ENCODE results near the gene LOXL1.

The LOXL1 gene

DNA sequence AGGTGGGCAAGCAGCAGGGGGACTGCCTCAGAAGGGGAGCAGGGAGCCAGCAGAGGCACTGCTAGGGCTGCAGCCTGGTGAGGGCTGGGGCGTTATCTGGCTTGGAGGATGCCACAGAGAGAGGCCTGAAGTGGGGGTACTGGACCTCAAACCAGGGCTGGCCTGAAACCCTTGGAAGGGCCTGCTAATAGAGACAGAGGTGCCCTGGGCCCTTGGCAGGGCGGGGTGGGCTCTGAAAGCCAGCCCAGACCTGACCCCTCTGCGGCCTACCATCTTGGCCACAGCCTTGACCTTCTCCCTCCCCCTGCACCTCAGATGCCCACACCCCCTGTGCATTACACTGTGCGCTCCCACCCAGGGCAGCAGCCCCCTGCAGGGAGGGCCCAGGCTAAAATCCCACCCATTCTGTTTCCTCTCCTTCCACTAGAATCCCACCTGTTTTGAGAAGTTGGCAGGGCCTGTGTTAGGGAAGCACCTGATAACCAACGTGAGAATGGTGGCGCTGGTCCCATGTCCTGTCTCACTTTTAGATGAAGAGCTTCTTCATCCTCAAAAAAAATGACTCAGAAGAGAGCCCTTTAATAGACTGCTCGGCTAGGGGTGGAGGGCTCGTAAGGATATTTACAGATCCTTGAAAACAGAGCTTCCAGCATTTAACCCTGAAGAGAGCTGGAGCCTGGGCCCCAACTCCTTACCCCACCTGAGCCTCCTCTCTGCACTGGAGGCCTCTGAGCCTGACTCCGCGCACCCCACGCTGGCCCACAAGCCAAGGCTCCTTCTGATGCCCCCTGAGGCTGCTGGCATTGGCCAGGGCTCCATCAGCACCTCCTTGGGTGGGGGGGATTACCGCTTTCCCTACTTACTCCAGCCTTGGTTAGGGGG is 29.8 kb downstream of the LOXL1 start:
- H3K9me3 ChIP-seq (ENCODE audit: insufficient read depth, low read length, severe bottlenecking) = no peaks in the 10 kb centered on the region

GRCh38 chr15:73956743-73957135 is 30.5 kb downstream of the LOXL1 start:
- ATAC-seq (ENCODE audit: insufficient read depth, low read depth) (no peak), DNase-seq (no peak)
- H4K20me1 ChIP-seq (ENCODE audit: insufficient read depth, low read length) = no peaks in the 10 kb centered on the region
- no peak overlapping the region for H3K9ac ChIP-seq (ENCODE audit: low read depth, low read length)
- H3K79me2 ChIP-seq (ENCODE audit: insufficient read depth, low read length) = no peaks in the 10 kb centered on the region
- no peaks in the 10 kb centered on the region for H3K27me3 ChIP-seq (ENCODE audit: insufficient read depth, low read length, poor library complexity)
- no peak overlapping the region for H3K4me2 ChIP-seq (ENCODE audit: insufficient read depth, low read length)
- no peaks in the 10 kb centered on the region for H3K36me3 ChIP-seq (ENCODE audit: insufficient read depth, low read length)
- H3K27ac ChIP-seq (ENCODE audit: low read length) = no peak overlapping the region
- peaks cover 32% of the 10 kb centered on the region for H3K4me1 ChIP-seq (ENCODE audit: insufficient read depth, low read length)
- TF ChIP-seq, protein P1, sequence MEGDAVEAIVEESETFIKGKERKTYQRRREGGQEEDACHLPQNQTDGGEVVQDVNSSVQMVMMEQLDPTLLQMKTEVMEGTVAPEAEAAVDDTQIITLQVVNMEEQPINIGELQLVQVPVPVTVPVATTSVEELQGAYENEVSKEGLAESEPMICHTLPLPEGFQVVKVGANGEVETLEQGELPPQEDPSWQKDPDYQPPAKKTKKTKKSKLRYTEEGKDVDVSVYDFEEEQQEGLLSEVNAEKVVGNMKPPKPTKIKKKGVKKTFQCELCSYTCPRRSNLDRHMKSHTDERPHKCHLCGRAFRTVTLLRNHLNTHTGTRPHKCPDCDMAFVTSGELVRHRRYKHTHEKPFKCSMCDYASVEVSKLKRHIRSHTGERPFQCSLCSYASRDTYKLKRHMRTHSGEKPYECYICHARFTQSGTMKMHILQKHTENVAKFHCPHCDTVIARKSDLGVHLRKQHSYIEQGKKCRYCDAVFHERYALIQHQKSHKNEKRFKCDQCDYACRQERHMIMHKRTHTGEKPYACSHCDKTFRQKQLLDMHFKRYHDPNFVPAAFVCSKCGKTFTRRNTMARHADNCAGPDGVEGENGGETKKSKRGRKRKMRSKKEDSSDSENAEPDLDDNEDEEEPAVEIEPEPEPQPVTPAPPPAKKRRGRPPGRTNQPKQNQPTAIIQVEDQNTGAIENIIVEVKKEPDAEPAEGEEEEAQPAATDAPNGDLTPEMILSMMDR (IDR thresholded peaks at IDR 0.05; ENCODE audit: borderline replicate concordance, extremely low read depth, low read length, poor library complexity, severe bottlenecking) = no peak
- no peak for TF ChIP-seq EZH2 (IDR thresholded peaks at IDR 0.05; ENCODE audit: borderline replicate concordance, low read depth, low read length, severe bottlenecking)
- no peak overlapping the region for H3K4me3 ChIP-seq (ENCODE audit: low read depth in 1 of 2, low read length in 2 of 2)
- H3K9me3 ChIP-seq (ENCODE audit: insufficient read depth, low read length, severe bottlenecking) = no peaks in the 10 kb centered on the region
- H2AFZ ChIP-seq (ENCODE audit: low read depth, low read length) = no peak overlapping the region

More for the DNA sequence above, 29.8 kb downstream of the LOXL1 start:
- no peak for ATAC-seq (ENCODE audit: insufficient read depth, low read depth)
- DNase-seq = no peak
- H3K4me1 ChIP-seq (ENCODE audit: insufficient read depth, low read length) = peaks cover 34% of the 10 kb centered on the region
- no peaks in the 10 kb centered on the region for H4K20me1 ChIP-seq (ENCODE audit: insufficient read depth, low read length)
- no peaks in the 10 kb centered on the region for H3K27me3 ChIP-seq (ENCODE audit: insufficient read depth, low read length, poor library complexity)
- H3K4me3 ChIP-seq (ENCODE audit: low read depth in 1 of 2, low read length in 2 of 2) = no peak overlapping the region
- H2AFZ ChIP-seq (ENCODE audit: low read depth, low read length) = no peak overlapping the region
- H3K79me2 ChIP-seq (ENCODE audit: insufficient read depth, low read length) = no peaks in the 10 kb centered on the region
- no peak overlapping the region for H3K9ac ChIP-seq (ENCODE audit: low read depth, low read length)
- no peak overlapping the region for H3K27ac ChIP-seq (ENCODE audit: low read length)
- H3K36me3 ChIP-seq (ENCODE audit: insufficient read depth, low read length) = no peaks in the 10 kb centered on the region
- TF ChIP-seq, protein P1 (IDR thresholded peaks at IDR 0.05; ENCODE audit: borderline replicate concordance, extremely low read depth, low read length, poor library complexity, severe bottlenecking) = no peak
- no peak for TF ChIP-seq EZH2 (IDR thresholded peaks at IDR 0.05; ENCODE audit: borderline replicate concordance, low read depth, low read length, severe bottlenecking)
- no peak overlapping the region for H3K4me2 ChIP-seq (ENCODE audit: insufficient read depth, low read length)

DNA sequence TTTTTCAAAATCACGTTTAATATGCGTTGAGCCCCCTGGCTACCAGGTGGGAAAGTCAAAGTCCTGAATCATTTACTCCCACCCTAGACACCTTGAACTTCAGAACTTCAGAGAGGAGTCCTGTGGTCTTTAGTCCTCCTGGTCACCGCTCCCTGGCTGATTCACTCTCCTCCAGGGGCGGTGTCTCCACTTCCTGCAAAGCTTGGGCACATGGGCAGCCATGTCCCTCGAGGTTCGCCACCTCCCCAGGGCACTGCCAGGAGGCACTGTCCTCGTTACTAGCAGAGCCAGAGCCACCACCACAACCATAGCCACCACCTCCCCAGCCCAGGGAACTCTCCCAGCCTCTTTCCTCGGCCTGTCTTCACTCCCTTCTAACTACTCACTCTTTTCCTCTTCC is 31.0 kb downstream of the LOXL1 start:
- no peak overlapping the region for H2AFZ ChIP-seq (ENCODE audit: low read depth, low read length)
- H3K79me2 ChIP-seq (ENCODE audit: insufficient read depth, low read length) = no peaks in the 10 kb centered on the region
- no peaks in the 10 kb centered on the region for H3K36me3 ChIP-seq (ENCODE audit: insufficient read depth, low read length)
- ATAC-seq (ENCODE audit: insufficient read depth, low read depth) (no peak), DNase-seq (no peak)
- H3K9me3 ChIP-seq (ENCODE audit: insufficient read depth, low read length, severe bottlenecking) = no peaks in the 10 kb centered on the region
- H4K20me1 ChIP-seq (ENCODE audit: insufficient read depth, low read length) = no peaks in the 10 kb centered on the region
- no peak overlapping the region for H3K4me2 ChIP-seq (ENCODE audit: insufficient read depth, low read length)
- TF ChIP-seq EZH2 (IDR thresholded peaks at IDR 0.05; ENCODE audit: borderline replicate concordance, low read depth, low read length, severe bottlenecking) = no peak
- TF ChIP-seq, protein P1 (IDR thresholded peaks at IDR 0.05; ENCODE audit: borderline replicate concordance, extremely low read depth, low read length, poor library complexity, severe bottlenecking) = no peak
- no peak overlapping the region; the same call in 1 of the 2 replicates for H3K27ac ChIP-seq (ENCODE audit: low read length)
- no peak overlapping the region for H3K4me3 ChIP-seq (ENCODE audit: low read depth in 1 of 2, low read length in 2 of 2)
- no peaks in the 10 kb centered on the region for H3K27me3 ChIP-seq (ENCODE audit: insufficient read depth, low read length, poor library complexity)
- H3K9ac ChIP-seq (ENCODE audit: low read depth, low read length) = no peak overlapping the region
- H3K4me1 ChIP-seq (ENCODE audit: insufficient read depth, low read length) = peaks cover 32% of the 10 kb centered on the region
